Measurements from ENCODE around the gene TSPAN5.
"Not testable (repeated sequence)": the region's sequence is repeated elsewhere in the genome, so short reads cannot be mapped to it uniquely, and the experiment has no call there.

TSPAN5 gene

DNA sequence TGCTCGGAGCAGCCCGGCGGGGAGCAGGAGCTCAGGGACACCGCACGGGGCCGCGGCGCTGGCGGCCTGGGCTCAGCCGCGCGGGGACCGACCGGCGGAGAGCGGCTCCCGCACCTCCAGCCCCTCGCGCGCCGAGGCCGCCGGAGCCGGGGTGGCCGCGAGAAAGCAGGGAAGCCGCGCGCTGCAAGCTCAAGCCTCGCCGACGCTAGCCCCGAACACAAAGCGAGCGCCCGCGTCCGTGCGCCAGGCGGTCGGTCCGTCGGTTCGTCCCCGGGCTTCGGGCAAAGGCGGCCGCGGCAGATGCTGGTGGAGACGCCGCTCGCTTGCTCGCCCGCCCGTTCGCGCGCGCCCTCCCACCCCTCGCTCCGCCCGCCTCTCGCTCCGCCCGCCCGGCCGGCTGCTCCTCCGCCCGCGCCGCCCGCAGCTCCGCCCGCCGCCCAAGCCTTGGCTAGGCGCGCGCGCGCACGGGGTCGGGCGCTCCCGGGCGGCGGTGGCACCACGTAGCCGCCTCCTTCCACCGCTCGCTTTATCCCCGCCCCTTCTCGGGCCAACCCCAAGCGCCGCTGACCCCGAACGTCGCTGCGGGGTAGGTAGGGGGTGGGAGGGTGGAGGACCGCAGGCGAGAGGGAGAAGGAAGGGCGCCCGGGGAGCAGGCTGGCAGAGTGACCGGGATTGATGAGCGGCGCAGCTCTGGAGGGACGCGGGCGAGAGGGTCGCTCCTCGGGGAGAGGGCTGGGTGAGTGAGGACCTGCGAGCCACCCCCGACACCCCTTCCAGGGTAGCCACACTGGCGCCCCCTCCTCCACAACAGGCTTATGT lies at the start of gene TSPAN5:
Gene TSPAN5, minus strand, starts transcription at position 325 of the 819 bp plus-strand sequence.
- DNase-seq = peak; percentile 75

DNA sequence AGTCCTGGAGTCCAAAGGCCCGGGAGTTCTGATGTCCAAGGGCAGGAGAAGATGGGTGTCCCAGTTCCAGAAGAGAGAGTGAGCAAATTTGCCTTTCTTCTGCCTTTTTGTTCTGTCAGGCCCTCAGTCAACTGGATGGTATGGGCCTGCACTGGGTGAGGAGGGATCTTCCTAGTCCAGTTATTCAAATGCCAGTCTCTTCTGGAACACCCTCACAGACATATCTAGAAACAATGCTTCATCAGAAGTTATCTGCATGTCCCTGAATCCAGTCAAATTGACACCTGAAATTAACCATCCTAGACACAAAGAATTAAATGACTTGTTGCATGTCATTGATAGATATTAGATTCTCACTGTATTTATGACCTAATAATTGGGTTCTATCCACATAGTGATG lies 48.5 kb upstream of the TSPAN5 start:
- no peak for DNase-seq

DNA sequence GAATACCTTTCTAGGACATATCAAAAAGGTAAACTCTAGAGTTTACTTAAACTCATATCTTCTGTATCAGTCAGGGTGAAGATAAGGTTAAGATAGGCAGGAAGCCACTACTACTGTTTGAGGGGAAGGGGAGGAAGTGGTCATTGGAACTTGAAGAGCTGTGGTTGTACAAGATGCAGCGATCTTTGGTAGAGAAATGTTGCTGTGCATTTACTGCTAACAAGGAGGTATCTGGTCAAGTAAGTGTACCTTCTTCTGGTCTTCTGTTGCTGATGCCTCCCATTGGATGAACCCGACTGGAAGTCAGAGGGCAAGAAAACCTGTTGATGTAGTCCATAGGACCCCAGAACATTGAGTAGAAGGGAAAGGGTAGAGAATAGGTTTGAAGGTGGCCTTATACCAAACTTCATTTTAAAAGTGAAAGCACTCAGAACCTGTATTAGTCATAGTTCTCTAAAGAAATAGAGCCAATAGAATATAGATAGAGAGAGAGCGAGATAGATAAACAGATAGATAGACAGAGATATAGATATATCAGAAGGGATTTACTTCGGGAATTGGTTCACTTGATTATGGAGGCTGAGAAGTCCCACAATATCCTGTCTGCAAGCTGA lies 47.9 kb upstream of the TSPAN5 start:
- DNase-seq = peak; percentile 70

DNA sequence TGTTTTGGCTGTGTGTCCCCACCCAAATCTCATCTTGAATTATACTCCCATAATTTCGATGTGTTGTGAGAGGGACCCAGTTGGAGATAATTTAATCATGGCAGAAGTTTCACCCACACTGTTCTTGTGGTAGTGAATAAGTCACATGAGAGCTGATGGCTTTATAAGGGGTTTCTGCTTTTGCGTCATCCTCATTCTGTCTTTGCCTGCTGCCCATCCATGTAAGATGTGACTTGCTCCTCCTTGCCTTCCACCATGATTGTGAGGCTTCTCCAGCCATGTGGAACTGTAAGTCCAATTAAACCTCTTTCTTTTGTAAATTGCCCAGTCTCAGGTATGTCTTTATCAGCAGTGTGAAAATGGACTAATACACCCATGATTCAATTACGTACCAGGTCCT lies 47.2 kb upstream of the TSPAN5 start:
- not testable (repeated sequence) for DNase-seq

DNA sequence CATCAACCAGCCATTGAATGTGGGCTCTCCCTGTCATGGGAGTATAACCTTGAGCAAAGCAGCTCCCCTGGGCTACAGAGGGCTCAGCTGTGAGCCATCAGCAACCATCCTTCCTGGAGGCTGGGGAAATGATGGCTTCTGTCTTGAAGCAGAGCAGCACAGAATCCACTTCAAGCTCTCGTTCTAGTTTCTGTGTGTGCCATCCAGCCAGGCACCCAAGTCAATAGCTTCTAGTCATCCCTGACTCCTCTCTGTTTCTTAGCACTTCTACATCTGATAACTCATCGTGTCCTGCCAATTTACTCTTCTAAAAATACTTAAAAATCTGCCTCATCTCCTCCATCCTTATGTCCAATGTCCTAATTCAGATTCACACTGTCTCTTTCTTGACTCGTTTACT lies 42.2 kb upstream of the TSPAN5 start:
- no peak for DNase-seq

DNA sequence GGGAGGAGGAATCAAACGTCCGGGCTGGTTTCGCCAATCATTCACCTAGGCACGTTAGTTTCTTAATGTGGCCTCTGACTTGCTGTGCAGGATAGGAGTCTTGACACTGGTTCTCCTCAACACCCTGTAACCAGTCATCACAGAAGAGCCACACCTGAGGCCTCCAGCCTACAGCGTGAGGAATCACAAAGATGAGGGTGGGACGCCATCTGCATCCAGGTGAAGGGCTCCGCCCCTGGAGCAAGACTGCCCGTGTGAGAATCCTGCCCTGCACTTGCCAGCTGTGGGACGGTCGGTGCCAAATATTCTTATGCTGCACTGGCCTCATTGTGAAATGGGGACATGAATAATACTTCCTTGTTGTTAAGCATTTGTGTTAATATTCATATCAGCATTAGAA lies 35.7 kb upstream of the TSPAN5 start:
- DNase-seq = no peak

DNA sequence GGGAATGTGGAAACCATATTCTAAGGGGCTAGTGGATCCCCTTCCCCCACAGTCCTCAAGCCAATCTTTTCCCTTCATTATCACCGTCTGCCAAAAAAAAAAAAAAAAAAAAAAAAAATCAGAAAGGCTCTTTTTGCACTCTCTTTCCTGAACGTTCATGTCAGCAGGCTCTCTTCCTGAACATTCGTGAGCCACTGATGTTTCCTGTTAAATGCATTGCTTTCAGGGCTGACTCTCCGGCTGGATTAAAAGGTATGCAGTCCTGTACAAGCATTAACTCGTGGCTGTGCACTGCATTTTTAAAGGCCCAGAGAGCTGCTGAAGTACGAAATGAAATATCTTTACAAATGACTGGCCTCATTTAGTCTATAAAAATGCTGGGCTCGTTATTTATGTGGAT lies 34.0 kb upstream of the TSPAN5 start:
- DNase-seq = no peak

DNA sequence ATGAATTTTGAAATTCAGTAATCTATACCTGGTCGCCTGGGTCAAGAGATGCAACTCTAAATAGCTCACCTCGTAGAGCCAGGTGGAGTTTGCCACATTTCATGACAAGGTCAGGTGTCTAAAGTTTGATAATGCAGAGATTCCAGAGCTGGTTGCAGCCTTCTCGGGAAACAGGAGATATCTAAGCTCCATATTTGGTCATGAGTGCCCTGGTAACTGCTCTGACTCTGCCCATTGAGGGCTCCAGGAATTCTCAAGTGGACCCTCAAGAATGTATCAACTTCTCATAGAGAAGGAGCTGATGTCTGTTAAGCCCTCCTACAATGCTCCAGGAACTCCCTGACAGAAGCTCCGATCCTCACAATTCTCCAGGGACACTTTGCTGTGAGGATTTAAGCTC lies 33.2 kb upstream of the TSPAN5 start:
- no peak for DNase-seq

DNA sequence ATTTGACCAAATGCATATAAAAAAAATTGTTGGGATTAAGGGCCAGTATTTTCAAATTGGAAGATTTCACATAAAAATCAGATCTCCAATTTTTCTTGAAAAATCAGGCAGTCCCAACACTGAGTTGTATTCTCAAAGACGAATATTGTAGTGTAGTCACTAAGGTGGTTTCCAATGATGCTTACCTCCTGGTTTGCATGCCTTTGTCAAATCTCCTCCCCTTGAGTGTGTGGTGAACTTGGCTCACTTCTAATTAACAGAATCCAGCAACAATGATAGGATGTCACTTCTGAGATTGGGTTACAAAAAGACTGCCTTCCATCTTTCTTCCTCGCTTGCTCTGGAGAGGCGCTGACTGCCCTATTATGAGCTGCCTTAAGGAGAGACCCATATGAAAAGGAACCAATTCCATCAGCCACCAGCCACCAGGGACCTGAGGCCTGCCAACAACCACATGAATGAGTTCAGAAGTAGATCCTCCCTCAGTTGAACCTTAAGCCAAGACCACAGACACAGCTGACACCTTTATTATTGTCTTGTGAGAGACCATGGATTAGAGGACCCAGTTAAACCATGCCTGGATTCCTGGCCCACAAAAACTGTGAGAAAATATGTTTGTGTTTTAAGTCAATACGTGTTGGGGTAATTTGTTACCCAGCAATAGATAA lies 31.2 kb upstream of the TSPAN5 start:
- DNase-seq = peak; percentile 43

DNA sequence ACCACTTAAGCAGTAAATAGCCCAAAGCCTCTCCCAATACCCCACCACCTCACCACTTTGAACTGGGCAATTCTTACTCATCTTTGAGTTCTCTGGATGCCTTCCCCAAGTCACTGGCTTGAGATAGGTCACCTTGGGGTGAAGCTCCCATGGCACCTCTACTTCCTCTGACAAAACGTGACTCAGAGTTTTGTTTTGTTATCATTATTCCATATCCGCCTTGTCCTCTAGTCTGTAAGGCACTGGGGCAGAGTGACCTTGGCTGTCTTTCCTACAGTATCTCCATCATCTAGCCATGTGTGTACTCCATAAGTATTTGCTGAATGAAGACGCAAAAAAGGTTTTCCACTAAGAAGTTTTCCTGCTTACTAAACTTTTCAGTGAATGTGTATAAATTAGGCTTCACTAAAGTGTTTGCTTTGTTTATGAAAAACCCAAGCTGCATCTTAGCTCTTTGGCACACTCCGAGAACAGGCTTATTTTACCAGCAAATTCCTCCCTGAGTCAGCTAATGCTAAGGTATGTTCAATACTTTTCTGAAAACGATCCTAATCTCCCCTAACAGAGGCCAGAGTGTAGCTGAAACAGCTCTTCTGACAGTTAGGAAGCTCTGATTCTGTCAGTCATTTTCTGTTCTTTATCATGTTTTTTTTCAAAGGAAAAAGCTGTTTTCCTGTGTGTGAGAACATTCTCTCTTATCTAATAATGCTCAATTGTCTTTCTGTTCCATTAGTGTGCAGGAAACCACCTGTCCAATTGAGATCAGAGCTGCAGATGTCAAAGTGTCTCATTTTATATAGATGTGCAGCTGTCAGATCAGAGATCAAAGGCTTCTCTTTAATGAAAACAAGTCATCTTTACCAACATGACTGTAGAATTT lies 30.2 kb upstream of the TSPAN5 start:
- DNase-seq = peak; percentile 80

DNA sequence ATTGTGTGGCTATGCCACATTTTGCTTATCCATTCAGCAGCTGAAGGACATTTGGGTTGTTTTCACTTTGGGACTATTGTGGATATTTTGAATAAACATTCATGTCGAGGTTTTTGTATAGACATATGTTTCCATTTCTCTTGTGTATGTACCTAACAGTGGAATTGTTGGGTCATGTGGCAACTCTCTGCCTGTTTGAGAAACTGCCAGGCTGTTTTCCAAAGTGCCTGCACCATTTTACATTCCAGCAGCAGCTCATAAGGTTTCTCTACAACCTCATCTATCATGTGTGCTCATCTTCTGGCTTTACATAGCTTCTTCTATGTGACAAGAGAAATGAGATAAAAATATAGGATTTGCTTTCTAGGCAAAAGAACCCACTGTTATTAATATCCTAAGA lies 29.5 kb upstream of the TSPAN5 start:
- no peak for DNase-seq

DNA sequence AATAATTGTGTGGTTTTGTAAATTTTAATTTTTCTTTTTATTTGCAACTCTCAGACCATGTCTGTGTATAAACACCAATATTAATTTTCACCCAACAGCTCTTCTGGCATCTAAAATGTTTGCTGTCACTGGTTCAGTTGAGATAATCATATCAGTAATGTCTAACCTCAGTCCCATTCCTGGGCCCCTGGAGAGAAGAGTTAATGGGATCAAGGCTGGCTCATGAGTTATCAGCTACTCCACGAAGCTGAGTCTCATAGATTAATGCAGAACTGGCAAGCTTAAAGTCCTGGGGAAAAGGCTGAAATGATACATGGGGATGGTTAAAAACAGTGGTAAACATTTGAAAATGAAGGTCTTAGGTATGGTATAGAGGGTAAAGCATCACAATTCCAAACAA lies 28.4 kb upstream of the TSPAN5 start:
- no peak for DNase-seq

DNA sequence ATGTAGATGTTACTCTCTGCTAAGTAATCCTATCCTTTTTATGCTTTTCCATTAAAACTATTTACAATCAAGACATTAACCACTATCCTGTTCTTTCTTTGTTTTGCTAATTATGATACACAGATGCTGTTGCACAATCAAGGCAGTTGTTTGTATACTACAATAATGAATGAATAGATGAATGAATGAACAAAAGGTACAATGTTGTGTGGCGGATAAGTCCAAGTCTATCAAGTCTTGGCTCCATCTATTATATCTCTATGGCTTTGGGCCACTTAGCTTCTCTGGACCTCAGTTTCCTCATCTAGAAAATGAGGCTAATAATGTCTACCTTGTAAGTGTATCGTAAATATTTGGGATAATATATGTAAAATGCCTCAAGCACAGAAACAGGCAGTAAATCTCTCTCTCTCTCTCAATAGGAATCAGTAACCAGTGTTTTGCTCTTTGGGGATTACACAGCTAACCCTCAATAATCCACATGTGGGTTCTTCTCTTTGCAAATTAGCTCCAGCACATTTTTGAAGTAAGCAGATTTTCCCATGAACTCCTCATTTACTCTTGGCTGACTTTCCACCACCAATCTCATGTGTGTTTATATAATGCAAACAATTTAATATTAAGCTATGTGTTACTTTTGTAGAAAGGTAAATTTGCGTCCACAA lies 27.8 kb upstream of the TSPAN5 start:
- no peak for DNase-seq

DNA sequence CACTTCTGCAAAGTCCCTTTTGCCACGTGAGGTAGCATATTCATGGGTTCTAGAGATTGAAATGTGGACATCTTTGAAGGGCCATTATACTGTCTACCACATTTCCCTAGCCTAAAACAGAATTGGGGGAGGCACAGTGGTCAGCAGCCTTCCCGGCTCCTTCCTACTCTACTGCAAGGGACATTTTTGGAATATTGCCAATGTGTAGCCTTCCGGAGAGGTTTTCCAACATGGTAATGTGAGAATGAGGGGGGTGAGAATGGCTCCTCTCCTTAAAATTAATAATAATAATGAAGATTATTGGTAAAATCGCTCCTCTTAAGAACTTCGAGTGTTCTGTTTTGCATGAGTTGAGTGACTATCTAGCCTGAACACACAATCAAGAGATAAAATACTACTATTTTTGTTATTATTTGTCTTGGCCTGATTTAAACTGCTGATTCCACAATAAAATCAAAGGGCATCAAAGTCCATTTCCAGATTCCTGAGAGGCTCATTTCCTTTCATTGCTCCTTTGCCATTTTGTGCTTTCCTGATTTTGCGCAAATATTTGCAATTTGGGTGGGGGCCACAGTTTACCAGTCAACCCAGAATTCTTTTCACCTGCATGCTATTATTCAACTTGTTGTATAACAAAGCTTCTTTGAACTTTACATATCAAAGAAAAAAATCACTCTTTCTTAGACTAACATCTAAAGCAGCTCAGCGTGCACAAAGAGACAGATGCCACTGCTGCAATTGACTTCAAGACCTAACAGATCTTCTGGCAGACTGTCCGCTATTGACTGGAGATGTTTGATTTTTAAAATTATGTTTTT lies 27.0 kb upstream of the TSPAN5 start:
- DNase-seq = no peak

DNA sequence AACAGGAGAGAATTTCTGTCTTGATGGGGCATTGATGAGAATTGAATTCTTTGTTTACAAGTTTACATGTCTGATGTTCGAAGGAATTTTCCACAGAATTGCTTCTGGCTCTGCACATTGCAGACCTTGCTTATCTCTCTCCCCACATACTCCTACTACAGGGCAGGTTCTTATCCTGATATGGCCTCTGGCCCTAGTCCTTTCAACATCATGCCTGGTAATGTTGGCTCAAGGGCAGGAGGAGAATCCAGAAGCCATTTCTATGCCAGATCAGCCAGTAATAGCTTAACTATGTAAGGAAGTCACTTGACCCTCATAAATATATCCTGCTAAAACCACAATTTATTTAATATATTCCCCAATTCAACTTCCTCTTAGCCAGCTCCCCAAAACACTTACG lies 24.3 kb upstream of the TSPAN5 start:
- no peak for DNase-seq

DNA sequence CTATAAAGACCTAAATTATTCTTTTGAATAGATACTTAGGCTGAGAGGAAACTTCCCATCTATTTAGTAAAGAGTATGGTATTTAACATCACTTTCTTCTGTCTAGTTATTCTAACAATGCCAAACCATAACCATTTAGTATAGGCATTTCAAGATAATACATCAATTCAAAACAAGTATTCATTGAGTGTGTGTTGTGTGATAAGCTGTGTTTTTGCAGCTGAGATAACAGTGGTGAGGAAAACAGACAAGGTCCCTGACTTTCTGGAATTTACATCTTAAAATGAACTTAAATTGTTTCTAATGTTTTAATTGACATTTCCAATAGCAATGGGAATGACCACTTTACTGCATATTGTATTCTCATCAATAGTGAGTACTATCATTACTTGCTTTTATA lies 22.4 kb upstream of the TSPAN5 start:
- no peak for DNase-seq

DNA sequence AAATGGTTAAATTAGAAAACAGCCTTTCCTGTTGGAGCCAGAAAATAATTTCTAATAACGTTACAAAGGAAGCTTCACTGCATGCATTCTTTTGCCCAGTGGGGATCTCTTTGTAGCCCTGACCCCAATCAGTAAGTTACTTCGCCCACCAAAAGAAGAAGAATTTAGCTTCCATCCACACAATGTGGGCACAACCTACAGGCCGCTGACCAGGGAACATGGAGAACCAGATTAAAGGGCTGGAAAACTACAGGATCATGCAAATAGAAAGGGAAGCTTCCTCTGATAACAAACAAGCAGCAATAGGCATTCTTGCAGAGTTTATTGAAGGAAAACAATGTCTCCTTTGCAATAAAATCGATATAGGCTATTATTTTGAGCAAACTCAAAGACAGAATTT lies 21.3 kb upstream of the TSPAN5 start:
- no peak for DNase-seq

DNA sequence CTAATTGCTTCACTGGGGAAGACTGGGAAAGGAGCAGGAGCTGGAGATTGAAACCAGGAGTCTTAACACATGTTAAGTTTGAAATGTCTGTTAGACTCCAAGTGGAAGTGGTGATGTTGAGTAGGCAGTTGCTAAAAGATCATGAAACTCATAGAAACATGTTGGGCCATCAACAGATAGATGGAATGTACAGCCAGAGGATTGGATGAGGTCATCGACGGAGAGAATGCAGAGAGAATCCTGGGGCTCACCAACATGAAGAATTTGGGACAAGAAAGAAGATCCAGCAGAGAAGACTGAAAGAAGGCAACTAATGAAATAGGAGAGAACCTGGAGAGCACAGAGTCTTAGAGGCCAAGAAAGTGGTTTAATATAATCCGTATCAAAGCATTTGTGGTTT lies 19.4 kb upstream of the TSPAN5 start:
- no peak for DNase-seq

DNA sequence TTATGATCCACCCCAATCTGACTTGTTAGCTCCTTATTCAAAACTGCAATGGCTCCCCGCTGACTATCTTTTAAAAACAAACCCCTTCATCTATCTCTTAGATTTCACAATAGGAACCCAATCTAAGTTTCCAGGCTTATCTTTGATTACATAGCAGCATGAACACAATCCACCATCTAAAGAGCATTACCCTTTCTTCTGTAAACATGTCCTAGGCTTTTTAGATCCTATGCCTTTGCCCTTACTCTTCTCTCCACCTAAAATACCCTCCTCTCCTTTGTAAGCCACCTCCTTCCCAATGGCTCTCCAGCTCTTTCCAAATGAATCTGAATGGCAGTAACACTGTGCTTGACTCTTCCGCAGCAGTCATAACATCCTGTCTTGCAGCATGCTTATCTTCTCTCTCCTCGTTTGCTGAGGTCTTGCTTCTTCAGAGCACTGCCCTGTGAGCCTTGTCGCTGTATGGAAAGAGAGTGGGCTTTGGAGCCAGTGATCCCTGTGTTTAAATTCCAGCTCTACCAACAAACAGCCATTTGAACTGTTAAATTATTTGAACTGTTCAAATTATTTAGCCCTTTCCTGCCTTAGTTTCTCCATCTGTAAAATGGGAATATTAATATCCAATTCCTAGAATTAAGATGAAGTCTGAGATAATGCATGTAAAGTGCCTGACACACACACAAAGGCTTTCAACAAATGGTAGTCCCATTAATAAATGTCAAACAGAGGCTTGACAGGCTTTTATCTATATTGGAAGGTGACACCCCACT lies 16.2 kb upstream of the TSPAN5 start:
- DNase-seq = no peak

DNA sequence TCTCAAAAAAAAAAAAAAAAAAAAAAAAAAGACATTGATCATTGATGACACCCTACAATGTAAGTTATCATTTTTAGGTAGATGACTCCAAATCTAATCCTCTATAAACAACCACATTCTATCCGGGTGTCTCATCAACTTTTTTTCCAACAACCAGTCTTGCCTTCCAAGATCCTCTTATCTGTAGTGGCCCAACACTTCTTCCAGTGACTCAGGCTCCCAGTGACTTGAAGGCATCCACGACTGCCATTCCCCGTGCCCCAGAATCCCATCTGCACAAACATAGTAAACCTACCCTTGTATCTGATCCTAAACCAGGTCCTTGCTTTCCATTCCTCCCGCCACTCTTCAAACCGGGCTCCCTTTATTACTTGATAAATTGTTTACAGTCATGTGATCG lies 15.6 kb upstream of the TSPAN5 start:
- DNase-seq = no peak

DNA sequence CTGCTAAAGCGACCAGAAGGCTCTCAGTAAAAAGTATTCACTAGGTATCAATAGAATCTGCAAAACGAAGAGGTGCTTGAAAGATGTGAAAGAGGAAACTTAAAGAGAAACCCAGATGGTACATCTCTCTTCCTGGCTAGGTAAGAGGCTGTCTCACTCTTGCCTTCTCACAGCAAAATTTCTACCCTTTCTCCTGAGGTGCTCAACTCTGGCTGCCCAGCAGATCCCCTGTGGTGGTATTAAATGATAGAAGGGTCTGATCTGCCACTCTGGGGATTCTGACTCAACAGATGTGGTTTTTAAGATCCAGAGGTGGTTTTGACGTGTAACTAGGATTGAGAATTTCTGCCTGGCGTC lies 14.9 kb upstream of the TSPAN5 start:
- no peak for DNase-seq
